A549 (cell line): ENCODE data around the gene TMIGD2. TPM values are rescaled to one million over a fixed set of nuclear protein-coding genes. Genes with fewer than 3 reads are reported as not detected.
"Not testable (repeated sequence)": the region's sequence is repeated elsewhere in the genome, so short reads cannot be mapped to it uniquely, and the experiment has no call there.

ENCODE experiments used
- ATAC-seq, 2 experiments: fragments of 200-7000 bp in 1 of 2; fragments of >200 bp in 1 of 2; cut with Nextera tagmentation in 1 of 2; cut with Tn5 transposase in 1 of 2; 3 replicates each; pipeline versions ENCODE4 v1.8.0 to v1.9.1; 2018 to 2020; ENCODE audit warnings: mild to moderate bottlenecking in 1 of 2, moderate library complexity in 1 of 2
- CTCF ChIA-PET: fragments of 300-600 bp; sonication (Branson Sonifier 250); formaldehyde crosslinking; extraction: SDS; loops from one replicate; lab custom pipeline; 2021; ENCODE audit warnings: antibody characterized with exemption, inconsistent platforms; lab: Yijun Ruan, JAX
- POLR2A ChIA-PET: fragments of 350-600 bp; formaldehyde crosslinking; extraction: SDS; loops from one replicate; lab custom pipeline; 2021; ENCODE audit warnings: antibody characterized with exemption, inconsistent platforms; lab: Yijun Ruan, JAX
- DNase-seq, 2 experiments: peaks; one replicate each; pipeline versions ENCODE4 v3.0.0 to v3.0.0-alpha.2; 2011 to 2016; ENCODE audit warnings: low read depth in 1 of 2, low spot score in 1 of 2
- FAIRE-seq: peaks from 2 replicates; lab custom pipeline; 2011; peaks lifted over from hg19 to GRCh38; lab: Jason Lieb, UNC
- H3K27ac ChIP-seq, 2 experiments: fragments of >200 bp; sonication (Bioruptor Twin); formaldehyde crosslinking; 3 replicates each; pipeline ENCODE4 v1.5.1; 2016 to 2017
- H3K4me1 ChIP-seq: fragments of >200 bp; sonication (Bioruptor Twin); formaldehyde crosslinking; 3 replicates; pipeline ENCODE4 v1.6.1; 2016
- H3K4me2 ChIP-seq: fragments of >200 bp; sonication (Bioruptor Twin); formaldehyde crosslinking; 3 replicates; pipeline ENCODE4 v1.6.1; 2016
- H3K4me3 ChIP-seq: fragments of >200 bp; sonication (Bioruptor Twin); formaldehyde crosslinking; 3 replicates; pipeline ENCODE4 v1.5.1; 2016
- H3K9me3 ChIP-seq: fragments of >200 bp; sonication (Bioruptor Twin); formaldehyde crosslinking; 3 replicates; pipeline ENCODE4 v1.6.1; 2016
- CEBPB ChIP-seq, 2 experiments: fragments of >200 bp in 1 of 2; sonication (Bioruptor Twin) in 1 of 2; formaldehyde crosslinking in 1 of 2; IDR thresholded peaks; 2 replicates each; pipeline ENCODE4 v1.6.1; 2012 to 2016
- CTCF ChIP-seq: fragments of >200 bp; sonication (Bioruptor Twin); formaldehyde crosslinking; IDR thresholded peaks from 3 replicates; pipeline ENCODE4 v1.5.1; 2016
- ESRRA ChIP-seq: fragments of 150-350 bp; IDR thresholded peaks from 2 replicates; pipeline ENCODE4 v1.6.1; 2014; ENCODE audit warnings: mild to moderate bottlenecking, low read length, borderline replicate concordance
- FOSB ChIP-seq: fragments of 250-450 bp; sonication (Bioruptor Pico); IDR thresholded peaks from 2 replicates; pipeline ENCODE4 v1.5.0; 2020; ENCODE audit warnings: mild to moderate bottlenecking, moderate library complexity
- FOXS1 ChIP-seq: fragments of 250-450 bp; sonication (Bioruptor Pico); IDR thresholded peaks from 2 replicates; pipeline ENCODE4 v1.5.0; 2020; ENCODE audit warnings: mild to moderate bottlenecking, moderate library complexity
- HMGXB4 ChIP-seq: fragments of 250-450 bp; sonication (Bioruptor Pico); IDR thresholded peaks from 2 replicates; pipeline ENCODE4 v1.5.0; 2021; ENCODE audit warnings: mild to moderate bottlenecking, moderate library complexity, borderline replicate concordance
- MAFK ChIP-seq: fragments of 450-650 bp; IDR thresholded peaks from 2 replicates; pipeline ENCODE4 v1.6.1; 2014; ENCODE audit not compliant: partially characterized antibody
- MAZ ChIP-seq: fragments of 150-350 bp; IDR thresholded peaks from 2 replicates; pipeline ENCODE4 v1.6.1; 2014; ENCODE audit warnings: antibody characterized with exemption, low read depth, low read length, borderline replicate concordance
- NFE2L2 ChIP-seq: fragments of 150-350 bp; conservative IDR thresholded peaks from 2 replicates; pipeline ENCODE4 v1.6.1; 2014; ENCODE audit warnings: low read length
- NPAS2 ChIP-seq: fragments of 250-450 bp; sonication (Bioruptor Pico); IDR thresholded peaks from 2 replicates; pipeline ENCODE4 v1.8.0; 2022; ENCODE audit warnings: mild to moderate bottlenecking, moderate library complexity, borderline replicate concordance
- POLR2A ChIP-seq: IDR thresholded peaks from 2 replicates; pipeline ENCODE4 v1.6.1; 2012; ENCODE audit warnings: mild to moderate bottlenecking, low read length
- TFCP2L1 ChIP-seq: fragments of 250-450 bp; sonication (Bioruptor Pico); IDR thresholded peaks from 2 replicates; pipeline ENCODE4 v1.5.0; 2021; ENCODE audit warnings: mild to moderate bottlenecking
- ZFP36 ChIP-seq: fragments of 450-650 bp; IDR thresholded peaks from 2 replicates; pipeline ENCODE4 v1.6.1; 2014; ENCODE audit warnings: borderline replicate concordance; ENCODE audit not compliant: partially characterized antibody
- WGBS: methylation state at CpG from one replicate; pipeline ENCODE4 v1.1.6; 2017; ENCODE audit errors: missing lambda C conversion rate; 5-methylcytosine and 5-hydroxymethylcytosine counted together
- polyA plus RNA-seq, 4 experiments: library from polyadenylated mRNA; depleted of rRNA in 3 of 4; stranded (reverse); fragments of >200 nt; fragmentation: RNase III in 1 of 4; extraction: RNeasy Plus Mini Kit Qiagen cat#74134 plus additional on column Dnase treatment in 1 of 4; gene quantifications; 2 replicates in 3 of 4; 3 replicates in 1 of 4; pipeline ENCODE4 v1.2.3, GENCODE V29; 2011 to 2017
- TF ChIP-seq, protein P1 (sequence below): fragments of >200 bp; sonication (Bioruptor Twin); formaldehyde crosslinking; IDR thresholded peaks from 2 replicates; pipeline ENCODE4 v1.6.1; 2016
- TF ChIP-seq, protein P2 (sequence below): IDR thresholded peaks from 2 replicates; pipeline ENCODE4 v1.6.1; 2012

TMIGD2 gene
- polyA plus RNA-seq, 2 of the 4 experiments (the other 2 are of a cell fraction) = not detected

DNA sequence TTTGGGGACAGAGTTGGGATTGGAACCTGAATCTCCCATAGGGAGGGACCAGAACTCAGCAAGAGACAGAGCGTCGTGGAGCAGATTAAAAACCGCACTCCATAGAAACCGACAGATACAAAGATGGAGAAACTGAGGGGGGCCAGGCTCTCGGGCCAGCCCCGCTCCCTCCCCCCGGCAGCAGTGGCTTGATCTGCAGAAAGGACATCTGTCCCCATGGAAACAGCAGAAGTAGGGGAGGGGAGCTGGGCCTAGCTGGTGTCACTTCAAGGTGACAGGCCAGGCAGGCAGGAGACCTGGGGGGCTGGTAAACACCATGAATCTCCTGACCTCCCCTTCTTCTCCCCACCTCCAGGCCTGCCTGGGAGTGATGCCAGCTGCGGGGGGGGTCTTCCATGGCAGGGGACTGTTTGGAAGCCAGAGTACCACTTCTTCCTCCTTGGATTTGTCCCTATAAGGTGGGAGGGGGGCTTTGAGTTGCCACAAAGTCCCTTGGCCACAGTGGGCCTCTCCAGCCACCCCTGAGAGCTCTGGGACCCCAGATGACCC, 10.9 kb downstream of the TMIGD2 start:
- TF ChIP-seq ZFP36 (no peak), MAZ (no peak), FOSB (CRISPR knock-in tag) (no peak), NPAS2 (no peak), ESRRA (no peak), CTCF (no peak), HMGXB4 (no peak), FOXS1 (no peak)
- TF ChIP-seq, protein P1, sequence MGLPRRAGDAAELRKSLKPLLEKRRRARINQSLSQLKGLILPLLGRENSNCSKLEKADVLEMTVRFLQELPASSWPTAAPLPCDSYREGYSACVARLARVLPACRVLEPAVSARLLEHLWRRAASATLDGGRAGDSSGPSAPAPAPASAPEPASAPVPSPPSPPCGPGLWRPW = no peak
- TF ChIP-seq, protein P2, sequence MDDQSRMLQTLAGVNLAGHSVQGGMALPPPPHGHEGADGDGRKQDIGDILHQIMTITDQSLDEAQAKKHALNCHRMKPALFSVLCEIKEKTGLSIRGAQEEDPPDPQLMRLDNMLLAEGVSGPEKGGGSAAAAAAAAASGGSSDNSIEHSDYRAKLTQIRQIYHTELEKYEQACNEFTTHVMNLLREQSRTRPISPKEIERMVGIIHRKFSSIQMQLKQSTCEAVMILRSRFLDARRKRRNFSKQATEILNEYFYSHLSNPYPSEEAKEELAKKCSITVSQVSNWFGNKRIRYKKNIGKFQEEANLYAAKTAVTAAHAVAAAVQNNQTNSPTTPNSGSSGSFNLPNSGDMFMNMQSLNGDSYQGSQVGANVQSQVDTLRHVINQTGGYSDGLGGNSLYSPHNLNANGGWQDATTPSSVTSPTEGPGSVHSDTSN = no peak
- H3K4me1 ChIP-seq = no peaks in the 10 kb centered on the region
- H3K4me2 ChIP-seq = no peak overlapping the region
- 78% methylated on average over 7 of the region's 8 CpGs for WGBS
- FAIRE-seq = no peak
- H3K27ac ChIP-seq = no peak overlapping the region
- H3K9me3 ChIP-seq = no peaks in the 10 kb centered on the region
- no peak overlapping the region for H3K4me3 ChIP-seq
- ChIA-PET POLR2A (no interaction called here), CTCF (no interaction called here)
- DNase-seq = no peak
- no peak for ATAC-seq

DNA sequence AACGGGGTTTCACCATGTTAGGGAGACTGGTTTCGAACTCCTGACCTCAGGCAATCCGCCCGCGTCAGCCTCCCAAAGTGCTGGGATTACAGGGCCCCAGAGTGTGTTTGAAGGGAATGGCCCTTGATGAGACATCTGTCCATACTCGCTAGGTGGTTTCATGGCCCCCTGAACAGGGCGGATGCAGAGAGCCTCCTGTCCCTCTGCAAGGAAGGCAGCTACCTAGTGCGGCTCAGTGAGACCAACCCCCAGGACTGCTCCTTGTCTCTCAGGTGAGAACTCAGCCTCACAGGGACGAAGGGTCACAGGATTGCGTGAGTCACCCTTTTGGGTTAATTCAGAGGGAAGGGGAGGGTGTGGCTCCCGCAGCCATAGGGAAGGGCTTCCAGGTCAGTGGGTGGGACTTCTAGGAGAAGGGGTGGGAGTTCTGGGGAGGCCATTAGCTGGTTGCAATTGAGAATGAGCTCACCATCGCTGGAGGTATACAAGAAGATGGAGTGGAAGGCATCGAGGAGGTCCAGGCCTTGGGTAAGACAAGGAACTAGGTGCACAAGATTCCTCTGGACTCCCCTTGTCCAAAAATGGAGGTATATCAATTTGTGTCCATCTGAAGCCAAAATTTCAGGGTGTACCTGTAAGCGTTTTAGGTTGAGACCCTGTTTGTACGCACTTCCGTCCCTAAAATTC, 14.0 kb downstream of the TMIGD2 start:
- POLR2A ChIA-PET = interaction anchor here (1.6 kb wide), 1 partner anchor 55 kb away, joined by 5 read pairs; the partner anchor contains the start of gene MPND
- CTCF ChIA-PET = no interaction called here
- no peaks in the 10 kb centered on the region for H3K4me1 ChIP-seq
- H3K9me3 ChIP-seq = no peaks in the 10 kb centered on the region
- FAIRE-seq (no peak), DNase-seq (no peak), ATAC-seq (no peak)
- H3K27ac ChIP-seq = no peak overlapping the region
- TF ChIP-seq NFE2L2 (no peak), POLR2A (no peak), CEBPB (IDR thresholded peaks at IDR 0.05) (no peak), TFCP2L1 (CRISPR knock-in tag) (no peak), MAFK (no peak)
- WGBS = 69% methylated on average over 15 of the region's 16 CpGs
- H3K4me2 ChIP-seq = no peak overlapping the region
- no peak overlapping the region for H3K4me3 ChIP-seq

- FAIRE-seq, POLR2A ChIA-PET: not testable (repeated sequence)
- 80% methylated on average over 4 of the region's 4 CpGs for WGBS
Observed at GRCh38 chr19:4286141-4286540, 16.0 kb downstream of the TMIGD2 start.

More at GRCh38 chr19:4286141-4286540, 16.0 kb downstream of the TMIGD2 start:
- H3K9me3 ChIP-seq, DNase-seq, ATAC-seq, H3K4me1 ChIP-seq, H3K4me3 ChIP-seq, H3K4me2 ChIP-seq, H3K27ac ChIP-seq: not testable (repeated sequence)
- CTCF ChIA-PET = interaction anchor here (0.9 to 1.3 kb wide), 2 partner anchors 19 to 66 kb away, joined by 3 to 4 read pairs; no protein-coding TSS in a partner anchor
